ENCODE data around the gene LMBR1.

DNA sequence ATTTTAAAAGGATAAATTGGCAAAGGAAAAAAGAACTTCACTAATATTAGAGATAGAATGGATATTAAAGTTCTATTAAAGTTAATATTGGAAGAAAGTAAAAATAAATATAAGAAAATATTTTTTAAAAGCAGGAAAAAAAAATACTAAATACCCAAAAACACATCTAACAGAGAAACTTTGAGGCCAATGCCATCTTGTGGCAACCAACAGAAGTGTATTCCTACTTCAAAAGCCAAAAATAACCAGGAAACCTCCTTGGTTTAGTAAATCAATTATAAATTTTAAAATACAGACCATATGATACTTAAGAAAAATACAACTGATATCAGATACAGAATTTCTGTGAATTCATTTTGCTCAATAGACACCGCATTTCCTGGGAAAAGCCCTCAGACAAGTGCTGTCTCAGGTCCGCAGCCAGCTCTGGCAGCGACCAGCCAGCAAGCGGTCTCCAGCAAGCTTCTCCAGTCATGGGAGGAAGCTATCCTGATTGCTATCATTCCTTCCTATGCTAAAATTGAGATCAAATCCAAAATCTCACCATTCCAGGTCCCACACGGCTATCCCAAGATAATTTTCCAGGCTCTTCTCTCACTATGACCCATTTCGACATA is 65.3 kb downstream of the LMBR1 start:
- TF ChIP-seq CTCF (IDR thresholded peaks at IDR 0.05; ENCODE audit: insufficient read depth, low read depth, low read length) (peak; percentile 54), EZH2 (IDR thresholded peaks at IDR 0.05; ENCODE audit: insufficient read depth, low read length) (no peak)

Measured in astrocyte (in vitro differentiated cells and primary cell).